ENCODE data around the gene AQP1.

- TF ChIP-seq CTCF (IDR thresholded peaks at IDR 0.05; ENCODE audit: low read depth, low read length, missing input control) (no peak), MAX (IDR thresholded peaks at IDR 0.05) (no peak), TAF1 (conservative IDR thresholded peaks at IDR 0.05) (no peak), RAD21 (IDR thresholded peaks at IDR 0.05) (no peak), SP1 (IDR thresholded peaks at IDR 0.05) (no peak), EGR1 (IDR thresholded peaks at IDR 0.05; ENCODE audit: low read depth in 2 of 2) (no peak), ATF3 (IDR thresholded peaks at IDR 0.05) (no peak), FOXA1 (IDR thresholded peaks at IDR 0.05) (no peak), JUND (IDR thresholded peaks at IDR 0.05) (no peak), FOXA2 (IDR thresholded peaks at IDR 0.05) (no peak), YY1 (IDR thresholded peaks at IDR 0.05) (no peak)
Measured at GRCh38 chr7:30916767-30917166, 5.1 kb downstream of the AQP1 start.
